HepG2 (cell line): ENCODE measurements around the gene ZPR1. TPM values are rescaled to one million over a fixed set of nuclear protein-coding genes. Genes with fewer than 3 reads are reported as not detected.

Experiments used
- AHR ChIP-seq: IDR thresholded peaks from 2 replicates; pipeline ENCODE4 v1.6.1; 2018; ENCODE audit warnings: missing genetic modification reagents, missing compliant biosample characterization
- FOXA1 ChIP-seq, 2 experiments: fragments of 450-650 bp in 1 of 2; sonication (generic) in 1 of 2; formaldehyde crosslinking in 1 of 2; IDR thresholded peaks; 2 replicates each; pipeline versions ENCODE4 v1.4.0 to v1.6.1; 2016 to 2020; ENCODE audit warnings: missing genetic modification reagents in 1 of 2
- HOXA9 ChIP-seq: sonication (generic); formaldehyde crosslinking; IDR thresholded peaks from 2 replicates; pipeline ENCODE4 v1.8.1; 2022; ENCODE audit warnings: missing genetic modification reagents, mild to moderate bottlenecking, moderate library complexity, borderline replicate concordance
- KDM3A ChIP-seq: IDR thresholded peaks from 2 replicates; pipeline ENCODE4 v1.6.1; 2018; ENCODE audit warnings: low read depth, missing compliant biosample characterization
- NFIB ChIP-seq: sonication (generic); formaldehyde crosslinking; IDR thresholded peaks from 2 replicates; pipeline ENCODE4 v1.9.0; 2021; ENCODE audit warnings: missing genetic modification reagents, mild to moderate bottlenecking, borderline replicate concordance
- POGZ ChIP-seq: sonication (generic); formaldehyde crosslinking; IDR thresholded peaks from 2 replicates; pipeline ENCODE4 v1.4.0; 2020; ENCODE audit warnings: mild to moderate bottlenecking, missing genetic modification reagents
- RFX5 ChIP-seq: IDR thresholded peaks from 2 replicates; pipeline ENCODE4 v1.6.1; 2011; ENCODE audit warnings: low read depth, low read length, improper control_type of control experiment
- SKI ChIP-seq: fragments of 450-650 bp; IDR thresholded peaks from one replicate; pipeline ENCODE4 v1.6.1; 2018; ENCODE audit warnings: mild to moderate bottlenecking; ENCODE audit not compliant: partially characterized antibody
- SMARCE1 ChIP-seq: fragments of 450-650 bp; IDR thresholded peaks from 2 replicates; pipeline ENCODE4 v1.6.1; 2017; ENCODE audit warnings: borderline replicate concordance
- SRSF9 ChIP-seq: fragments of 200-400 bp; formaldehyde crosslinking; IDR thresholded peaks from 2 replicates; pipeline ENCODE4 v1.6.1; 2018; ENCODE audit warnings: borderline replicate concordance, mild to moderate bottlenecking, low read depth, low read length; ENCODE audit not compliant: insufficient read depth, poor library complexity, severe bottlenecking
- ZNF510 ChIP-seq: sonication (generic); formaldehyde crosslinking; IDR thresholded peaks from 2 replicates; pipeline ENCODE4 v1.4.0; 2020; ENCODE audit warnings: low read depth, mild to moderate bottlenecking, missing genetic modification reagents
- ZNF737 ChIP-seq: sonication (generic); formaldehyde crosslinking; IDR thresholded peaks from 2 replicates; pipeline ENCODE4 v1.5.0; 2020; ENCODE audit warnings: missing genetic modification reagents, mild to moderate bottlenecking, borderline replicate concordance
- polyA plus RNA-seq, 8 experiments: library from polyadenylated mRNA; depleted of rRNA in 3 of 8; stranded (reverse) in 7 of 8; unstranded in 1 of 8; fragments of >200 nt; fragmentation: Illumina TruSeq in 4 of 8; extraction: Trizol in 4 of 8; gene quantifications; 2 replicates each; pipeline versions ENCODE4 v1.2.1 to v1.2.3, GENCODE V29; 2011 to 2016; ENCODE audit warnings: low read depth in 4 of 8, missing spikeins in 1 of 8, mixed read lengths in 1 of 8; ENCODE audit not compliant: insufficient read depth in 1 of 8
- total RNA-seq, 5 experiments: library from RNA; depleted of rRNA; stranded (reverse); fragments of >200 nt; fragmentation: Illumina TruSeq; extraction: Trizol; gene quantifications; 2 replicates each; pipeline ENCODE4 v1.2.3, GENCODE V29; 2016; ENCODE audit warnings: low read depth in 1 of 5
- TF ChIP-seq, protein P1 (sequence below): sonication (generic); formaldehyde crosslinking; IDR thresholded peaks from 2 replicates; pipeline ENCODE4 v1.8.0; 2022; ENCODE audit warnings: mild to moderate bottlenecking, missing genetic modification reagents; ENCODE audit not compliant: insufficient replicate concordance
- TF ChIP-seq, protein P2 (sequence below): sonication (generic); formaldehyde crosslinking; IDR thresholded peaks from 2 replicates; pipeline ENCODE4 v1.4.0; 2020; ENCODE audit warnings: missing genetic modification reagents, borderline replicate concordance
- TF ChIP-seq, protein P3 (sequence below), 2 experiments: IDR thresholded peaks; 2 replicates each; pipeline ENCODE4 v1.6.1; 2011 to 2012; ENCODE audit warnings: low read length in 2 of 2, borderline replicate concordance in 1 of 2, low read depth in 1 of 2, mild to moderate bottlenecking in 1 of 2, moderate library complexity in 1 of 2
- TF ChIP-seq, protein P4 (sequence below): IDR thresholded peaks from 2 replicates; pipeline ENCODE4 v1.6.1; 2016

ZPR1 gene
- total and polyA plus RNA-seq, 2 of the 13 experiments (the other 11 are each of a cell fraction or from before 2014, with no cell fraction given): 40.0 to 79.3 TPM

DNA sequence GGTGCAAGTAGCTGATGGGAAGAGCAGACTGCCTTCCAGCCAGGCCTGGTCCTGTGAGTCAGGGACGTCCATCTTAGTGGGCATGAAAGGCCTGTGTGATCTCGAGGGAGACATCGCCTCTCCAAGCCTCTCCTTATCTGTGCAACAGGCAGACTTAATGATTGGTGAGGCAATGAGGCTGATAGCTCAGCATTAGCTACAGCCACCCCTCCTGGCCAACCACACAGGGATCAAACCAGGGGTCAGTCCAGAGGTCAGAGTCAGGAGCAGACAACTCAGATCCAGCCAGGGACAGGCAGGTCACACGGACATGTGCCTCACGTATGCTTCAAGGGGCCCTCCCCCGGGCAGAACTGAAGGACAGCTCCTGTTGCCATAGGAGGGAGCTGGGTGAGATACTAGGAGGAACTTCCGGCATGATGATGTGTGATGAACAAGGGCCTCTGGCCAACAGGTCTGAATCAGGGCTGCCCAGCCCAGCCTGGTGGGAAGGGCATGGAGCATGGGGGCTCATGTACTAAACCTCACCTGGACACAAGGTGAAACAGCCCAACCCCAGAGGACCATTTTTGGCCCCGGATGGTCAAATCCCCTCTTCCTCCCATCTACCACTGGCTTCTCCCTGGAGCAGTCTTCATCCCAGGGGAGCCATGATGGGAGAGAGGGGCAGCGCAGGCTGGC lies 39.1 kb upstream of the ZPR1 start (continued):
- TF ChIP-seq RFX5 (no peak), SKI (peak; percentile 90), SRSF9 (no peak), ZNF737 (no peak; the same call in 1 of the 2 replicates), NFIB (CRISPR knock-in tag) (no peak), POGZ (peak; percentile 89), AHR (CRISPR knock-in tag) (no peak; the same call in 1 of the 2 replicates), SMARCE1 (no peak), ZNF510 (peak; percentile 53; the same call in 1 of the 2 replicates), FOXA1 (IDR thresholded peaks at IDR 0.05) (no peak), FOXA1 (CRISPR knock-in tag; IDR thresholded peaks at IDR 0.05) (no peak), KDM3A (peak; percentile 23; the same call in 1 of the 2 replicates), HOXA9 (CRISPR knock-in tag) (0 out of 2 replicates have a peak, but pooled peaks have one; percentile 15)
- TF ChIP-seq, protein P1, sequence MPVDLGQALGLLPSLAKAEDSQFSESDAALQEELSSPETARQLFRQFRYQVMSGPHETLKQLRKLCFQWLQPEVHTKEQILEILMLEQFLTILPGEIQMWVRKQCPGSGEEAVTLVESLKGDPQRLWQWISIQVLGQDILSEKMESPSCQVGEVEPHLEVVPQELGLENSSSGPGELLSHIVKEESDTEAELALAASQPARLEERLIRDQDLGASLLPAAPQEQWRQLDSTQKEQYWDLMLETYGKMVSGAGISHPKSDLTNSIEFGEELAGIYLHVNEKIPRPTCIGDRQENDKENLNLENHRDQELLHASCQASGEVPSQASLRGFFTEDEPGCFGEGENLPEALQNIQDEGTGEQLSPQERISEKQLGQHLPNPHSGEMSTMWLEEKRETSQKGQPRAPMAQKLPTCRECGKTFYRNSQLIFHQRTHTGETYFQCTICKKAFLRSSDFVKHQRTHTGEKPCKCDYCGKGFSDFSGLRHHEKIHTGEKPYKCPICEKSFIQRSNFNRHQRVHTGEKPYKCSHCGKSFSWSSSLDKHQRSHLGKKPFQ (CRISPR knock-in tag): peak; percentile 52
- TF ChIP-seq, protein P2, sequence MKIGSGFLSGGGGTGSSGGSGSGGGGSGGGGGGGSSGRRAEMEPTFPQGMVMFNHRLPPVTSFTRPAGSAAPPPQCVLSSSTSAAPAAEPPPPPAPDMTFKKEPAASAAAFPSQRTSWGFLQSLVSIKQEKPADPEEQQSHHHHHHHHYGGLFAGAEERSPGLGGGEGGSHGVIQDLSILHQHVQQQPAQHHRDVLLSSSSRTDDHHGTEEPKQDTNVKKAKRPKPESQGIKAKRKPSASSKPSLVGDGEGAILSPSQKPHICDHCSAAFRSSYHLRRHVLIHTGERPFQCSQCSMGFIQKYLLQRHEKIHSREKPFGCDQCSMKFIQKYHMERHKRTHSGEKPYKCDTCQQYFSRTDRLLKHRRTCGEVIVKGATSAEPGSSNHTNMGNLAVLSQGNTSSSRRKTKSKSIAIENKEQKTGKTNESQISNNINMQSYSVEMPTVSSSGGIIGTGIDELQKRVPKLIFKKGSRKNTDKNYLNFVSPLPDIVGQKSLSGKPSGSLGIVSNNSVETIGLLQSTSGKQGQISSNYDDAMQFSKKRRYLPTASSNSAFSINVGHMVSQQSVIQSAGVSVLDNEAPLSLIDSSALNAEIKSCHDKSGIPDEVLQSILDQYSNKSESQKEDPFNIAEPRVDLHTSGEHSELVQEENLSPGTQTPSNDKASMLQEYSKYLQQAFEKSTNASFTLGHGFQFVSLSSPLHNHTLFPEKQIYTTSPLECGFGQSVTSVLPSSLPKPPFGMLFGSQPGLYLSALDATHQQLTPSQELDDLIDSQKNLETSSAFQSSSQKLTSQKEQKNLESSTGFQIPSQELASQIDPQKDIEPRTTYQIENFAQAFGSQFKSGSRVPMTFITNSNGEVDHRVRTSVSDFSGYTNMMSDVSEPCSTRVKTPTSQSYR (CRISPR knock-in tag): peak; percentile 57; the same call in 1 of the 2 replicates
- TF ChIP-seq, protein P3, sequence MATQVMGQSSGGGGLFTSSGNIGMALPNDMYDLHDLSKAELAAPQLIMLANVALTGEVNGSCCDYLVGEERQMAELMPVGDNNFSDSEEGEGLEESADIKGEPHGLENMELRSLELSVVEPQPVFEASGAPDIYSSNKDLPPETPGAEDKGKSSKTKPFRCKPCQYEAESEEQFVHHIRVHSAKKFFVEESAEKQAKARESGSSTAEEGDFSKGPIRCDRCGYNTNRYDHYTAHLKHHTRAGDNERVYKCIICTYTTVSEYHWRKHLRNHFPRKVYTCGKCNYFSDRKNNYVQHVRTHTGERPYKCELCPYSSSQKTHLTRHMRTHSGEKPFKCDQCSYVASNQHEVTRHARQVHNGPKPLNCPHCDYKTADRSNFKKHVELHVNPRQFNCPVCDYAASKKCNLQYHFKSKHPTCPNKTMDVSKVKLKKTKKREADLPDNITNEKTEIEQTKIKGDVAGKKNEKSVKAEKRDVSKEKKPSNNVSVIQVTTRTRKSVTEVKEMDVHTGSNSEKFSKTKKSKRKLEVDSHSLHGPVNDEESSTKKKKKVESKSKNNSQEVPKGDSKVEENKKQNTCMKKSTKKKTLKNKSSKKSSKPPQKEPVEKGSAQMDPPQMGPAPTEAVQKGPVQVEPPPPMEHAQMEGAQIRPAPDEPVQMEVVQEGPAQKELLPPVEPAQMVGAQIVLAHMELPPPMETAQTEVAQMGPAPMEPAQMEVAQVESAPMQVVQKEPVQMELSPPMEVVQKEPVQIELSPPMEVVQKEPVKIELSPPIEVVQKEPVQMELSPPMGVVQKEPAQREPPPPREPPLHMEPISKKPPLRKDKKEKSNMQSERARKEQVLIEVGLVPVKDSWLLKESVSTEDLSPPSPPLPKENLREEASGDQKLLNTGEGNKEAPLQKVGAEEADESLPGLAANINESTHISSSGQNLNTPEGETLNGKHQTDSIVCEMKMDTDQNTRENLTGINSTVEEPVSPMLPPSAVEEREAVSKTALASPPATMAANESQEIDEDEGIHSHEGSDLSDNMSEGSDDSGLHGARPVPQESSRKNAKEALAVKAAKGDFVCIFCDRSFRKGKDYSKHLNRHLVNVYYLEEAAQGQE (IDR thresholded peaks at IDR 0.05; ENCODE audit: borderline replicate concordance in 1 of 2, low read depth in 1 of 2, low read length in 2 of 2): peak in 1 of 2 experiments; percentile 55; a peak in 1 of 4 replicates
- TF ChIP-seq, protein P4, sequence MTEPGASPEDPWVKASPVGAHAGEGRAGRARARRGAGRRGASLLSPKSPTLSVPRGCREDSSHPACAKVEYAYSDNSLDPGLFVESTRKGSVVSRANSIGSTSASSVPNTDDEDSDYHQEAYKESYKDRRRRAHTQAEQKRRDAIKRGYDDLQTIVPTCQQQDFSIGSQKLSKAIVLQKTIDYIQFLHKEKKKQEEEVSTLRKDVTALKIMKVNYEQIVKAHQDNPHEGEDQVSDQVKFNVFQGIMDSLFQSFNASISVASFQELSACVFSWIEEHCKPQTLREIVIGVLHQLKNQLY: peak; percentile 99
